OCI-LY7 (cell line): Measurements from ENCODE around the gene SH3RF3.

Experiments
- EZH2phosphoT487 ChIP-seq: fragments of 200-600 bp; sonication (generic); IDR thresholded peaks from 2 replicates; pipeline ENCODE4 v1.6.1; 2018; ENCODE audit warnings: low read depth, borderline replicate concordance, mild to moderate bottlenecking, mixed run types, antibody characterized with exemption, low read length, moderate library complexity, mixed read lengths
- TF ChIP-seq, protein P1 (sequence below): fragments of 200-600 bp; sonication (generic); conservative IDR thresholded peaks from 2 replicates; pipeline ENCODE4 v1.5.1; 2014; ENCODE audit warnings: mild to moderate bottlenecking, antibody characterized with exemption, low read length, moderate library complexity, mixed read lengths

GRCh38 chr2:109408043-109408335, 279.0 kb downstream of the SH3RF3 start:
- TF ChIP-seq, protein P1, sequence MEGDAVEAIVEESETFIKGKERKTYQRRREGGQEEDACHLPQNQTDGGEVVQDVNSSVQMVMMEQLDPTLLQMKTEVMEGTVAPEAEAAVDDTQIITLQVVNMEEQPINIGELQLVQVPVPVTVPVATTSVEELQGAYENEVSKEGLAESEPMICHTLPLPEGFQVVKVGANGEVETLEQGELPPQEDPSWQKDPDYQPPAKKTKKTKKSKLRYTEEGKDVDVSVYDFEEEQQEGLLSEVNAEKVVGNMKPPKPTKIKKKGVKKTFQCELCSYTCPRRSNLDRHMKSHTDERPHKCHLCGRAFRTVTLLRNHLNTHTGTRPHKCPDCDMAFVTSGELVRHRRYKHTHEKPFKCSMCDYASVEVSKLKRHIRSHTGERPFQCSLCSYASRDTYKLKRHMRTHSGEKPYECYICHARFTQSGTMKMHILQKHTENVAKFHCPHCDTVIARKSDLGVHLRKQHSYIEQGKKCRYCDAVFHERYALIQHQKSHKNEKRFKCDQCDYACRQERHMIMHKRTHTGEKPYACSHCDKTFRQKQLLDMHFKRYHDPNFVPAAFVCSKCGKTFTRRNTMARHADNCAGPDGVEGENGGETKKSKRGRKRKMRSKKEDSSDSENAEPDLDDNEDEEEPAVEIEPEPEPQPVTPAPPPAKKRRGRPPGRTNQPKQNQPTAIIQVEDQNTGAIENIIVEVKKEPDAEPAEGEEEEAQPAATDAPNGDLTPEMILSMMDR = no peak
- no peak for TF ChIP-seq EZH2phosphoT487
